Panc1 (cell line): ENCODE results near the gene ASL. TPM values are rescaled to one million over a fixed set of nuclear protein-coding genes. Genes with fewer than 3 reads are reported as not detected.

Source experiments
- ATAC-seq: fragments of 200-7000 bp; cut with Tn5 transposase; 2 replicates; pipeline ENCODE4 v1.9.1; 2020; ENCODE audit warnings: mild to moderate bottlenecking, moderate library complexity
- BruUV-seq: library from RNA; stranded (reverse); fragments of 400-500 nt; replicated peaks from 2 replicates; lab custom pipeline; 2021; lab: Mats Ljungman, UMichigan
- CTCF ChIA-PET: fragments of 300-600 bp; sonication (Branson Sonifier 250); formaldehyde crosslinking; loops from one replicate; lab custom pipeline; 2022; ENCODE audit warnings: antibody characterized with exemption; lab: Charles Lee
- POLR2A ChIA-PET: fragments of 300-600 bp; sonication (Branson Sonifier 250); formaldehyde crosslinking; loops from one replicate; lab custom pipeline; 2022; ENCODE audit warnings: antibody characterized with exemption; lab: Charles Lee
- DNase-seq: peaks from one replicate; pipeline ENCODE4 v3.0.0-alpha.2; 2010; ENCODE audit warnings: low read depth, low spot score
- H3K27ac ChIP-seq: 2 replicates; pipeline ENCODE4 v1.5.1; 2011; ENCODE audit warnings: mild to moderate bottlenecking, low read length, inconsistent platforms
- H3K27me3 ChIP-seq: fragments of 200-500 bp; sonication (Bioruptor generic); 2 replicates; pipeline ENCODE4 v1.6.0; 2014; ENCODE audit warnings: low read length, inconsistent platforms; ENCODE audit not compliant: control insufficient read depth, insufficient read depth
- H3K36me3 ChIP-seq: fragments of 200-500 bp; sonication (Bioruptor generic); 2 replicates; pipeline ENCODE4 v1.5.1; 2014; ENCODE audit warnings: inconsistent platforms, mild to moderate bottlenecking, low read length, moderate library complexity; ENCODE audit not compliant: control insufficient read depth, insufficient read depth
- H3K4me1 ChIP-seq: 2 replicates; pipeline ENCODE4 v1.5.1; 2011; ENCODE audit warnings: inconsistent platforms, mild to moderate bottlenecking, low read length, moderate library complexity; ENCODE audit not compliant: control insufficient read depth, insufficient read depth
- H3K4me3 ChIP-seq, 2 experiments: 2 replicates each; pipeline ENCODE4 v1.5.1; 2011 to 2012; ENCODE audit warnings: low read depth in 2 of 2, low read length in 2 of 2, mild to moderate bottlenecking in 2 of 2, inconsistent platforms in 1 of 2, moderate library complexity in 1 of 2
- H3K9me3 ChIP-seq: fragments of 200-500 bp; sonication (Bioruptor generic); 2 replicates; pipeline ENCODE4 v1.5.1; 2014; ENCODE audit warnings: low read depth, mild to moderate bottlenecking, inconsistent platforms, low read length, moderate library complexity; ENCODE audit not compliant: control insufficient read depth, insufficient read depth
- POLR2AphosphoS5 ChIP-seq: IDR thresholded peaks from 2 replicates; pipeline ENCODE4 v1.6.1; 2012; ENCODE audit warnings: mild to moderate bottlenecking, low read depth, low read length, moderate library complexity
- SIN3A ChIP-seq: IDR thresholded peaks from 2 replicates; pipeline ENCODE4 v1.6.1; 2012; ENCODE audit warnings: low read depth, mild to moderate bottlenecking, low read length, moderate library complexity, borderline replicate concordance; ENCODE audit not compliant: insufficient read depth
- TCF7L2 ChIP-seq: IDR thresholded peaks from 2 replicates; pipeline ENCODE4 v1.6.1; 2011; ENCODE audit warnings: mild to moderate bottlenecking, low read depth, low read length, inconsistent platforms
- in situ Hi-C: cut with HindIII; loops from 2 replicates; pipeline ENCODE4 v1.10.0; 2016; ENCODE audit warnings: low sequenced_read_pairs, low pct_unique_long_range_greater_than_20kb
- intact Hi-C: fragments of 100-400 bp; cut with micrococcal nuclease; formaldehyde crosslinking; loops from one replicate; pipeline ENCODE4 v1.10.0; 2022; ENCODE audit not compliant: unreplicated experiment
- total RNA-seq: library from RNA; stranded (reverse); gene quantifications from one replicate; pipeline ENCODE4 v1.2.1, GENCODE V29; 2021; ENCODE audit not compliant: unreplicated experiment
- TF ChIP-seq, protein P1 (sequence below): fragments of 450-650 bp; IDR thresholded peaks from 2 replicates; pipeline ENCODE4 v1.5.1; 2017; ENCODE audit warnings: mild to moderate bottlenecking
- TF ChIP-seq, protein P2 (sequence below), 2 experiments: IDR thresholded peaks; 2 replicates each; pipeline ENCODE4 v1.6.1; 2011 to 2012; ENCODE audit warnings: low read depth in 2 of 2, control low read depth in 1 of 2, low read length in 1 of 2, mild to moderate bottlenecking in 1 of 2, moderate library complexity in 1 of 2; ENCODE audit not compliant: insufficient read depth in 1 of 2

ASL gene
- total RNA-seq, 1 experiment from 2014 or later: 34.3 TPM

DNA sequence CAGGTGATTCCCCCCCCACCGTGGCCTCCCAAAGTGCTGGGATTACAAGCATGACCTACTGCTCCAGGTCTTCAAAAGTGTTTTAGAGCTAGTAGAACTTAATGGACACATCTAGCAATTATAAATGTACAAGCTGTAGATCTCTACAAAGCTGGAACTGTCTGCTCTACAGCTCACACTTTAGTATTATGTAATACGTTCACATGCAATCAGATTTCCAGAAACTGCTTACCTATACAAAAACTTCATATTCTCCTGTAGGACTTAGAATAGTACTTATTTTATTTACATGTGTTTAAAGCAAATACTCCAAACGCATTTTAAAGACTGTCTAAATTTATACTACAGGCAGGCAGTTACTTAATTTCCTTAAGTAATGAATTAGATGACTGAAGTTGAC is 39.2 kb upstream of the ASL start:
- ATAC-seq: no peak
- no peaks in the 10 kb centered on the region for H3K27me3 ChIP-seq
- intact Hi-C loops: loop anchor here (10.0 kb wide), 1 partner anchor 88 kb away; no protein-coding TSS in a partner anchor

DNA sequence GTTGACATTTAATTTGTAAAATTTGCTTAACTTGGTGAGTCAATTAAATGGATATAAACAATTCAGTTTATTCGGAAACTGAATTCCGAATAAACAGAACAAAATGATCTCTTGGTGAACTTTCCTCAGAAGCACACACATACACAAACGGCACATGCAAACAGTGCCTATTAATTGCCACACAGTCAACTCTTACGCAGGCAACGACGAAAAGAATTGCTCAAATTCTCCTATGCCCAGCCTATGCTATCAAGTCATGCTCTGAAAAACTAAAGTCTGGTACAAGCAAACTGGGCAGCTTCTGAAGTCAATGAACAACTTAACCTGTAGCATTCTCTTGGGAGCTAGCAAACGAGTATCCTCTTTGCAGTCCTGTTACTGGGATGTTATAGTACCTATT is 38.8 kb upstream of the ASL start:
- TF ChIP-seq TCF7L2 (no peak), POLR2AphosphoS5 (no peak), SIN3A (no peak)
- TF ChIP-seq, protein P1, sequence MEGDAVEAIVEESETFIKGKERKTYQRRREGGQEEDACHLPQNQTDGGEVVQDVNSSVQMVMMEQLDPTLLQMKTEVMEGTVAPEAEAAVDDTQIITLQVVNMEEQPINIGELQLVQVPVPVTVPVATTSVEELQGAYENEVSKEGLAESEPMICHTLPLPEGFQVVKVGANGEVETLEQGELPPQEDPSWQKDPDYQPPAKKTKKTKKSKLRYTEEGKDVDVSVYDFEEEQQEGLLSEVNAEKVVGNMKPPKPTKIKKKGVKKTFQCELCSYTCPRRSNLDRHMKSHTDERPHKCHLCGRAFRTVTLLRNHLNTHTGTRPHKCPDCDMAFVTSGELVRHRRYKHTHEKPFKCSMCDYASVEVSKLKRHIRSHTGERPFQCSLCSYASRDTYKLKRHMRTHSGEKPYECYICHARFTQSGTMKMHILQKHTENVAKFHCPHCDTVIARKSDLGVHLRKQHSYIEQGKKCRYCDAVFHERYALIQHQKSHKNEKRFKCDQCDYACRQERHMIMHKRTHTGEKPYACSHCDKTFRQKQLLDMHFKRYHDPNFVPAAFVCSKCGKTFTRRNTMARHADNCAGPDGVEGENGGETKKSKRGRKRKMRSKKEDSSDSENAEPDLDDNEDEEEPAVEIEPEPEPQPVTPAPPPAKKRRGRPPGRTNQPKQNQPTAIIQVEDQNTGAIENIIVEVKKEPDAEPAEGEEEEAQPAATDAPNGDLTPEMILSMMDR: no peak
- TF ChIP-seq, protein P2, sequence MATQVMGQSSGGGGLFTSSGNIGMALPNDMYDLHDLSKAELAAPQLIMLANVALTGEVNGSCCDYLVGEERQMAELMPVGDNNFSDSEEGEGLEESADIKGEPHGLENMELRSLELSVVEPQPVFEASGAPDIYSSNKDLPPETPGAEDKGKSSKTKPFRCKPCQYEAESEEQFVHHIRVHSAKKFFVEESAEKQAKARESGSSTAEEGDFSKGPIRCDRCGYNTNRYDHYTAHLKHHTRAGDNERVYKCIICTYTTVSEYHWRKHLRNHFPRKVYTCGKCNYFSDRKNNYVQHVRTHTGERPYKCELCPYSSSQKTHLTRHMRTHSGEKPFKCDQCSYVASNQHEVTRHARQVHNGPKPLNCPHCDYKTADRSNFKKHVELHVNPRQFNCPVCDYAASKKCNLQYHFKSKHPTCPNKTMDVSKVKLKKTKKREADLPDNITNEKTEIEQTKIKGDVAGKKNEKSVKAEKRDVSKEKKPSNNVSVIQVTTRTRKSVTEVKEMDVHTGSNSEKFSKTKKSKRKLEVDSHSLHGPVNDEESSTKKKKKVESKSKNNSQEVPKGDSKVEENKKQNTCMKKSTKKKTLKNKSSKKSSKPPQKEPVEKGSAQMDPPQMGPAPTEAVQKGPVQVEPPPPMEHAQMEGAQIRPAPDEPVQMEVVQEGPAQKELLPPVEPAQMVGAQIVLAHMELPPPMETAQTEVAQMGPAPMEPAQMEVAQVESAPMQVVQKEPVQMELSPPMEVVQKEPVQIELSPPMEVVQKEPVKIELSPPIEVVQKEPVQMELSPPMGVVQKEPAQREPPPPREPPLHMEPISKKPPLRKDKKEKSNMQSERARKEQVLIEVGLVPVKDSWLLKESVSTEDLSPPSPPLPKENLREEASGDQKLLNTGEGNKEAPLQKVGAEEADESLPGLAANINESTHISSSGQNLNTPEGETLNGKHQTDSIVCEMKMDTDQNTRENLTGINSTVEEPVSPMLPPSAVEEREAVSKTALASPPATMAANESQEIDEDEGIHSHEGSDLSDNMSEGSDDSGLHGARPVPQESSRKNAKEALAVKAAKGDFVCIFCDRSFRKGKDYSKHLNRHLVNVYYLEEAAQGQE (IDR thresholded peaks at IDR 0.05; ENCODE audit: insufficient read depth in 1 of 2, low read depth in 2 of 2, low read length in 1 of 2): no peak
- no peak for DNase-seq
- Histone ChIP-seq H3K4me3 (no peak overlapping the region), H3K4me1 (no peaks in the 10 kb centered on the region), H3K36me3 (no peaks in the 10 kb centered on the region), H3K9me3 (no peaks in the 10 kb centered on the region), H3K27ac (no peak overlapping the region), H3K27me3 (no peaks in the 10 kb centered on the region)
- POLR2A ChIA-PET: no interaction called here
- CTCF ChIA-PET: no interaction called here
- in situ Hi-C loops: no loop called here
- intact Hi-C loops: loop anchor here (10.0 kb wide), 1 partner anchor 88 kb away; no protein-coding TSS in a partner anchor
- ATAC-seq: no peak
- no TSS peak for BruUV-seq

More for the DNA sequence above, 39.2 kb upstream of the ASL start:
- ChIA-PET POLR2A (no interaction called here), CTCF (no interaction called here)
- DNase-seq: no peak
- no peaks in the 10 kb centered on the region for H3K36me3 ChIP-seq
- TF ChIP-seq, protein P1: no peak
- TF ChIP-seq TCF7L2 (no peak), POLR2AphosphoS5 (no peak), SIN3A (no peak)
- TF ChIP-seq, protein P2 (IDR thresholded peaks at IDR 0.05; ENCODE audit: insufficient read depth in 1 of 2, low read depth in 2 of 2, low read length in 1 of 2): no peak
- no peak overlapping the region for H3K4me3 ChIP-seq
- H3K9me3 ChIP-seq: no peaks in the 10 kb centered on the region
- in situ Hi-C loops: no loop called here
- H3K4me1 ChIP-seq: no peaks in the 10 kb centered on the region
- no peak overlapping the region for H3K27ac ChIP-seq
- no TSS peak for BruUV-seq
